Activated CD4-positive, CD25-positive, alpha-beta regulatory T cell treated with anti-CD3 and anti-CD28 coated beads, Interleukin-2, amount 50 U/mL, for 72 hours (primary cell): ENCODE data around the gene DNAJC30.
"Not testable (repeated sequence)": the region's sequence is repeated elsewhere in the genome, so short reads cannot be mapped to it uniquely, and the experiment has no call there.

Experiments used
- DNase-seq: peaks from one replicate; pipeline ENCODE4 v3.0.0; 2021

The DNAJC30 gene

GRCh38 chr7:73683056-73683787, at the start of gene DNAJC30, which contains the start of gene BUD23:
Gene DNAJC30, minus strand, starts transcription at chr7:73683453. Its CDS starts 30 bp downstream, at chr7:73683423.
Gene BUD23, plus strand, starts transcription at chr7:73683597. Its CDS starts 29 bp downstream, at chr7:73683626.
- peak; percentile 88 for DNase-seq

DNA sequence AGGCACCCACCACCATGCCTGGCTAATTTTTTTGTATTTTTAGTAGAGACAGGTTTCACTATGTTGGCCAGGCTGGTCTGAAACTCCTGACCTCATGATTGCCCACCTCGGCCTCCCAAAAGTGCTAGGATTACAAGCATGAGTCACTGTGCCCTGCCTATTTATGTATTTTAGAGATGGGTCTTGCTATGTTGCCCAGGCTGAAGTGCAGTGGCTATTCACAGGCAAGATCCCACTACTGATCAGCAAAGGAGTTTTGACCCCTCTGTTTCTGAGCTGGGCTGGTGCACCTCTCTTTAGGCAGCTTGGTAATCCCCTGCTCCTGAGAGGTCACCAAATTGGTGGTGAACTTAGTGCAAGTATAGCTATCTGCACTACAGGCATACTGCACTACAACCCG, 49.1 kb upstream of the DNAJC30 start:
- no peak for DNase-seq

GRCh38 chr7:73730485-73730884, 47.2 kb upstream of the DNAJC30 start:
- no peak for DNase-seq

DNA sequence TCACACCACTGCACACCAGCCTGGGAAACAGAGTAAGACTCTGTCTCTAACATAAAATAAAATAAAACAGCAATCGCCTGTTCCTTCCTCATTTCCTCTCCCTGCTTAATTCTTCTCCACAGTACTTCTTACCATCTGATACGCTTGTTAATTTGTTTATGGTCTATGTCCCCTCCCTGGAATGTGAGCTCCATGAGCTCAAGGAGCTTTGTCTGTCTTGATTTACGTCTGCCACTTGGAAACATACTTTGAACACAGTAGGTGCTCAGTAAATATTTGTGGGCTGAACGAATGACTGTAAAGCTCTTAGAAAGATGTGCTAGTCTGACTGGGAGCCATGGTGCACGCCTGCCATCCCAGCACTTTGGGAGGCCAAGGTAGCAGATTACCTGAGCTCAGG, 45.3 kb upstream of the DNAJC30 start:
- no peak for DNase-seq

GRCh38 chr7:73727952-73728351, 44.7 kb upstream of the DNAJC30 start:
- DNase-seq, result no peak

GRCh38 chr7:73726083-73726466, 42.8 kb upstream of the DNAJC30 start:
- DNase-seq, result no peak

GRCh38 chr7:73723813-73724212, 40.6 kb upstream of the DNAJC30 start:
- no peak for DNase-seq

- no peak for DNase-seq
These were observed 39.5 kb upstream of the DNAJC30 start for GRCh38 chr7:73722785-73723184.

DNA sequence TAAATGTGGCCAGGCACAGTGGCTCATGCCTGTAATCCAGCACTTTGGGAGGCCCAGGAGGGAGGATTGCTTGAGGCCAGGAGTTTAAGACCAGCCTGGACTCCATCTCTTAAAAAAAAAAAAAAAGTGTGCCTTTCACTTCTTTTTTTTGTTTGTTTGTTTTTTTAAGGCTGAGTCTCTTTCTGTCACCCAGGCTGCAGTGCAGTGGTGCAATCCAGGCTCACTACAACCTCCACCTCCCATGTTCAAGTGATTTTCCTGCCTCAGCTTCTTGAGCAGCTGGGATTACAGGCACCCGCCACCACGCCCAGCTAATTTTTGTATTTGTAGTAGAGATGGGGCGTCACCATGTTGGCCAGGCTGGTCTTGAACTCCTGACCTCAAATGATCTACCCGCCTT, 38.9 kb upstream of the DNAJC30 start:
- not testable (repeated sequence) for DNase-seq

DNA sequence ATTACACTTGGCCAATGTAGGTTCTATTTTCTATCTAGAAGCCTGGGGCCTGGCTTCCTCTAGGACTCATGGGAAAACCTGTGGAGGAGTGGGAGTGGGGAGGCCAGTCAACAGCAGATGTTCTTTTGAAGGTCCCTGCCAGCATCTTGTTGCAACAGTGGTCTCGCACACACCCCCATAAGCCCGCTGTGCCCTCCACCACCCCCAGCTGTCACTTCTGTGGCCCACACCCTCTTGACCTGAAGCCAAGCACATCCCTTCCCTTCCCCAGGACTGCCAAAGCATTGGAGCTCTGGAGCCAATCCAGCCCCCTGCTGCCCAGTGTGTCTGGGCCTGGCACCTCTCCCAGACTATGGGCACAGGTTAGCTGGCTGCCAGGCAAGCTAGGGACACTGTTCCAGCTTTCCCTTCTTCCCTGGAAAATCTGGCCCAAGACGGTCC, 38.1 kb upstream of the DNAJC30 start:
- DNase-seq, result no peak

GRCh38 chr7:73720443-73720842, 37.2 kb upstream of the DNAJC30 start:
- not testable (repeated sequence) for DNase-seq

DNA sequence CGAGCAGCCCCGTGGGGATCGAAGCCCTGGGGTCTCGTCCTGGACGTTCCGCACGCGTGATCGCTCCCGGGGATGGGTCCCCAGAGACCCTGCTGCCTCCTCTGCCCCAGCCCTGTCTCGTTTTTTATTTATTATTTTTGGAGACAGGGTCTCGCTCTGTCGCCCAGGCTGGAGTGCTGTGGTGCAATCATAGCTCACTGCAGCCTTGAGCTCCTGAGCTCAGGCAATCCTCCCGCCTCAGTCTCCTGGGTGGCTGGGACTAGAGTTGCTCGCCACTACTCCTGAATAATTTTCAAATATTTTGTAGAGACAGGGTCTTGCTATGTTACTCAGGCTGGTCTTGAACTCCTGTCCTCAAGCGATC, 36.5 kb upstream of the DNAJC30 start:
- DNase-seq, result no peak

DNA sequence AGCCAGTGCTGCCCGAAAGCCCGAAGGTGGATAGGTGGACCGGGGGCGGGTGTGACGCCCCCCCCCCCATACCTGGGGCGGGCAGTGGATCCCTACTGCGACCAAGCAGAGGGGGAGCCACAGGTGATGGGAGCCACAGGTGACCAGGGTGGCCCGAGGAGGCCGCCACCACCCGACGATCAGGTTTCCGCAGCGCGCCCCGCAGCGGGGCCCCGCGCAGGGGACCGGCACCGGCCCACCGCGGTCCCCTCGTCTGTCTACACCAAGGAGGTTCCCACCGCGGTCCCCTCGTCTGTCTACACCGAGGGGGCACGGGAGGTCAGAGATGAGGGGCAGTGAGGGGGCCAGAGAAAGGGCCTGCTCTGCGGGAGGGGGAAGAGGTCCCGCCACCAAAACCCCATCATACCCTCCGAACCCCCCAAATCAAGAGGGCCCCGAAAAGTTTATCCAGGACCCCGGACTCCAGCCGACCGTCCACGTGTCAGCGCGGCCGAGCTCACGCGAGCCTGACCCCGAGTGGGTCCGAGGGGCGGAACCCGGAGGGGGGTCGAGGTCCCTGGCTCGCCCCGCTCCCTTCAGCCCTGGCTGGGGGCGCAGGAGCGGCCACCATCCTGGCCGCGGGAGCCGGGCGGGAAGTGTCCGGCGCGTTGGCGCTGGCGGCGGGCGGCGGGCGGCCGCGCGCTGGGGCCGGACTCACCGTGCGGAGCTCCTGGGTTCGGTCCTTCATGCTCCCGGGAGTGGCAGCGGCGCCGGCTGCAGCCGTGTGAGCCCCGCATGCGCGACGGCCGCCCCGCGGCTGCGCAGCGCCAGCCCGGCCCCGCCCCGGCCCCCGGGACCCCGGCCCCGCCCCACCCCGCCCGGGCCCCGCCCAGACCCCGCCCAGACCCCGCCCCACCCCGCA, 35.9 kb upstream of the DNAJC30 start, which contains the start of gene STX1A:
STX1A (minus strand) TSS at position 765 of the 901 bp plus-strand sequence; CDS start at position 727, 38 bp downstream.
- DNase-seq, result peak; percentile 78

DNA sequence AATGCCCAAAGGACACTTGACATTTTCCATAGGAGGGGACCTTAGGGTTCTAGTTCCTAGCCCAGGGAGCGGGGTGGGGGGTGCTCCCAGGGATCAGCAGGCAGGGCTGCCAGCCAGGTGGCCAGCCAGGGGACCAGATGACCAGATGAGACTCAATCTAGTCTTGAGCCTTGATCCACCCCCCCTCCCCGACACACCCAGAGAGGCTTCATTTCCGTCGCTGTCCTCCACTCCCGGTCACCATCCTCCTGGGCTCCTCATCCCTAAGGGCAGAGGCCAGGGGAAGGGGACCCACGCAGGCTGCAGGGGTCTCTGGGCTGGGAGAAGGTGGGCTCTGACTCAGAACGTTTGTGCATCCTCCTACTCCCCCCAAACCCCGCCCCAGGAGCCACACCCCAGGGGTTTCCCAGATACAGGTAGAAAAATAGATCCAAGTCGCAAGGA, 35.2 kb upstream of the DNAJC30 start:
- DNase-seq, result no peak

GRCh38 chr7:73717991-73718405, 34.7 kb upstream of the DNAJC30 start:
- DNase-seq, result peak; percentile 69

DNA sequence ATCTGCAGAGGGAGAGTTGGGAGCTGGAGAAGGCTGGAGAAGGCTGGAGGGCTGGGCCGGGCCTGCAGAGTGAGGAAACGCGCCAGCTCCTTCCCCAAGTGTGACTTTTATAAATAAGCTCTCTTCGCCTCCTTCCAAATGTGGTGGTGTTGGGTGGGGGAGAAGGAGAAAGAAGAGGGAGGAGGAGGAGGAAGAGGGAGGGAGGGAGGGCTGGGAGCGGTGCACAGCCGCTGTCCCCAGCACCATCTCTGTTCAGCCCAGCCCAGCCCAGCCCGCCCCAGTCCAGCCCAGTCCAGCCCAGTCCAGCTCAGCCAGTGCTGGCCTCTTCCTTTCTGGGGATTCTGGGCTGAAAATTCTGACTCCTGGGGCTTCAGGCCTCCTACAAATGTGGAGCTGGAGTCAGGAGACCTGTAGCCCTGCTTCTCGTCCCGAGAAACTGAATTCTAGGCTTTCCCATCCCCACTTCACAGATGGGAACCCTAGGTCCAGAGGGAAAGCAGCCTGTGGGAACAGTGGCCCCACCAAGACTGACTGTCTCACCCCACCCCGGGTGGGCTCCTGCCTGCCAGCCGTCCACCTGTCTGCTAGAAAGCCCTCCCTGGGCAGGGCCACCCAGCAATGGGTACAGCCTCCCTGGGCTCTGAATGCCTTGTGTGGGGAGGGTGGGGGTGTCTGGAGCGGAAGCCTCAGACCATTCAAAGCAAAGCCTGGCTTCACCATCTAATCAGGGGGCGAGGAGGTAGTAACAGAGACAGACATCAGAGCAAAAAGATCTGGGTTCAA, 34.0 kb upstream of the DNAJC30 start:
- no peak for DNase-seq

DNA sequence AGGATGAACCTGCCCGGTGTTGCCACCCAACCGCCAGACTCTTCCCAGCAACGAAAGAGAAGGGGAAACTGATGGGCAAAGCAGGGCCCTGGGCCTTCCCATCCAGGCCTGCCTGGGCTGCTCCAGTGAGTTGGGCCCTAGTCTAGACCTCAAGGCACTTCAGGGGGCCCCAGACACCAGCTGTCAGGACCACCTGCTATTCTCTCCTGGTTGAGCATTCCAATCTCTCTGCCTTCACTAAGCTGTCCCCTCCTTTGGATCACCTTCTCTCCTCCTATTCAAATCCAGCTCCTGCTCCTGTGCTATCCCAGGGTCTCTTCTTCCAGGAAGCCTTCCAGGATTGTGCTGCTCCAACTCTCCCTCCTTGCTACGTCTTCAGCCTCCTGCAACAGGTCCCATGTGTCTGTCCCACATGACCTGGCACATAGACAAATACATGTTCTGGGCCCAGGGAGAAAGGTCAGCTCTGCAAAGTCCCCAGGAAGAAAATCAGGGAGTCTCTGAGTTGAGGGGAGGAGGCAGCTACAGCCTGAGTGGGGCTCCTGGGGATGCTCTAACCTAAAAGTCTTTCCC, 33.2 kb upstream of the DNAJC30 start:
- no peak for DNase-seq

GRCh38 chr7:73715648-73716317, 32.5 kb upstream of the DNAJC30 start:
- DNase-seq, result peak; percentile 55

GRCh38 chr7:73713319-73713718, 30.1 kb upstream of the DNAJC30 start:
- not testable (repeated sequence) for DNase-seq

- DNase-seq, result no peak
These were observed 29.5 kb upstream of the DNAJC30 start for GRCh38 chr7:73712773-73713172.

- no peak for DNase-seq
These were observed 25.8 kb upstream of the DNAJC30 start for GRCh38 chr7:73708961-73709549.
